Smooth muscle cell (in vitro differentiated cells): ENCODE results near the gene AAR2. TPM values are rescaled to one million over a fixed set of nuclear protein-coding genes. Genes with fewer than 3 reads are reported as not detected.

Source experiments
- DNase-seq: peaks from one replicate; lab custom pipeline; 2025; ENCODE audit not compliant: unreplicated experiment; lab: John Stamatoyannopoulos, UW
- H2AFZ ChIP-seq: fragments of 200-600 bp; sonication (generic); 2 replicates; pipeline ENCODE4 v1.6.0; 2016; ENCODE audit warnings: antibody characterized with exemption, low read depth, mild to moderate bottlenecking
- H3F3A ChIP-seq: fragments of 200-600 bp; sonication (generic); 2 replicates; pipeline ENCODE4 v1.6.0; 2017; ENCODE audit warnings: antibody characterized with exemption, low read depth
- H3K27ac ChIP-seq: fragments of 200-600 bp; sonication (generic); 2 replicates; pipeline ENCODE4 v1.5.1; 2016; ENCODE audit warnings: low read depth, mild to moderate bottlenecking
- H3K27me3 ChIP-seq: fragments of 200-600 bp; sonication (generic); 2 replicates; pipeline ENCODE4 v1.6.1; 2016; ENCODE audit warnings: low read depth, mild to moderate bottlenecking
- H3K36me3 ChIP-seq: fragments of 200-600 bp; sonication (generic); 2 replicates; pipeline ENCODE4 v1.5.1; 2016; ENCODE audit warnings: low read depth
- H3K4me1 ChIP-seq: fragments of 200-600 bp; sonication (generic); 2 replicates; pipeline ENCODE4 v1.5.1; 2016; ENCODE audit warnings: low read depth
- H3K4me2 ChIP-seq: fragments of 200-600 bp; sonication (generic); 2 replicates; pipeline ENCODE4 v1.6.0; 2016; ENCODE audit warnings: mild to moderate bottlenecking
- H3K4me3 ChIP-seq: fragments of 200-600 bp; sonication (generic); 2 replicates; pipeline ENCODE4 v1.5.1; 2016; ENCODE audit warnings: mild to moderate bottlenecking
- H3K79me2 ChIP-seq: fragments of 200-600 bp; sonication (generic); 2 replicates; pipeline ENCODE4 v1.6.0; 2016; ENCODE audit warnings: low read depth, mild to moderate bottlenecking
- H3K9ac ChIP-seq: fragments of 200-600 bp; sonication (generic); 2 replicates; pipeline ENCODE4 v1.6.0; 2016; ENCODE audit warnings: low read depth
- H3K9me3 ChIP-seq: fragments of 200-600 bp; sonication (generic); replicated peaks from 2 replicates; pipeline ENCODE4 v1.5.1; 2016; ENCODE audit warnings: low read depth
- H4K20me1 ChIP-seq: fragments of 200-600 bp; sonication (generic); 2 replicates; pipeline ENCODE4 v1.6.0; 2016; ENCODE audit warnings: low read depth
- CTCF ChIP-seq: fragments of 200-600 bp; sonication (generic); IDR thresholded peaks from 2 replicates; pipeline ENCODE4 v1.5.1; 2017; ENCODE audit warnings: borderline replicate concordance, mild to moderate bottlenecking, antibody characterized with exemption; ENCODE audit not compliant: insufficient read depth, poor library complexity, severe bottlenecking
- WGBS: methylation state at CpG from one replicate; pipeline ENCODE4 v1.1.7; 2016; ENCODE audit warnings: low lambda C conversion rate; 5-methylcytosine and 5-hydroxymethylcytosine counted together
- polyA plus RNA-seq: library from polyadenylated mRNA; unstranded; fragments of >200 nt; fragmentation: Nextera tagmentation; extraction: Ambion mirVana; gene quantifications from 2 replicates; pipeline ENCODE4 v1.2.1, GENCODE V29; 2016
- total RNA-seq: library from RNA; depleted of rRNA; stranded (reverse); fragments of >200 nt; gene quantifications from 2 replicates; pipeline ENCODE4 v1.2.3, GENCODE V29; 2014

The AAR2 gene
- total and polyA plus RNA-seq, 2 experiments from 2014 or later: 25.9 to 37.5 TPM

GRCh38 chr20:36303020-36303595 lies 66.8 kb downstream of the AAR2 start:
- H2AFZ ChIP-seq: no peak overlapping the region
- no peaks in the 10 kb centered on the region for H3K36me3 ChIP-seq
- H3K79me2 ChIP-seq: no peaks in the 10 kb centered on the region
- 56% methylated on average over 14 of the region's 14 CpGs for WGBS
- H3K27ac ChIP-seq: no peak overlapping the region
- DNase-seq: no peak
- no peaks in the 10 kb centered on the region for H3K9me3 ChIP-seq
- no peak overlapping the region for H3K4me2 ChIP-seq
- TF ChIP-seq CTCF: no peak
- H3K27me3 ChIP-seq: peaks cover 95% of the 10 kb centered on the region
- H3K4me1 ChIP-seq: no peaks in the 10 kb centered on the region
- H3K4me3 ChIP-seq: no peak overlapping the region
- H4K20me1 ChIP-seq: no peaks in the 10 kb centered on the region
- no peaks in the 10 kb centered on the region for H3F3A ChIP-seq
- no peak overlapping the region for H3K9ac ChIP-seq

- H3K27me3 ChIP-seq: peaks cover 95% of the 10 kb centered on the region
- H3K9me3 ChIP-seq: no peaks in the 10 kb centered on the region
- H3K4me1 ChIP-seq: no peaks in the 10 kb centered on the region
- no peaks in the 10 kb centered on the region for H3K79me2 ChIP-seq
- H2AFZ ChIP-seq: no peak overlapping the region
- no peak overlapping the region for H3K27ac ChIP-seq
- no peaks in the 10 kb centered on the region for H3K36me3 ChIP-seq
- H3K4me2 ChIP-seq: no peak overlapping the region
- no peak for TF ChIP-seq CTCF
- H4K20me1 ChIP-seq: no peaks in the 10 kb centered on the region
- no peak overlapping the region for H3K4me3 ChIP-seq
- DNase-seq: no peak
- H3F3A ChIP-seq: no peaks in the 10 kb centered on the region
- H3K9ac ChIP-seq: no peak overlapping the region
- 82% methylated on average over 1 of the region's 1 CpG for WGBS
Observed at GRCh38 chr20:36303831-36304230, 67.6 kb downstream of the AAR2 start.

- Histone ChIP-seq H3K27ac (no peak overlapping the region), H2AFZ (no peak overlapping the region), H3K9ac (no peak overlapping the region), H3K9me3 (no peaks in the 10 kb centered on the region), H3K36me3 (no peaks in the 10 kb centered on the region), H3F3A (no peaks in the 10 kb centered on the region), H3K4me3 (no peak overlapping the region), H3K27me3 (peaks cover 96% of the 10 kb centered on the region), H3K4me2 (no peak overlapping the region), H3K4me1 (no peaks in the 10 kb centered on the region), H3K79me2 (no peaks in the 10 kb centered on the region), H4K20me1 (no peaks in the 10 kb centered on the region)
- no peak for TF ChIP-seq CTCF
- 57% methylated on average over 10 of the region's 10 CpGs for WGBS
- DNase-seq: no peak
Observed at GRCh38 chr20:36304786-36305495, 68.7 kb downstream of the AAR2 start.
